IPS DF 4.7 (cell line): Measurements from ENCODE around the gene SLC39A9.
"Not testable (repeated sequence)": the region's sequence is repeated elsewhere in the genome, so short reads cannot be mapped to it uniquely, and the experiment has no call there.

ENCODE experiments used
- DNase-seq: peaks from one replicate; pipeline ENCODE4 v3.0.0-alpha.2; 2013; ENCODE audit warnings: low spot score; ENCODE audit errors: extremely low read depth

The SLC39A9 gene

DNA sequence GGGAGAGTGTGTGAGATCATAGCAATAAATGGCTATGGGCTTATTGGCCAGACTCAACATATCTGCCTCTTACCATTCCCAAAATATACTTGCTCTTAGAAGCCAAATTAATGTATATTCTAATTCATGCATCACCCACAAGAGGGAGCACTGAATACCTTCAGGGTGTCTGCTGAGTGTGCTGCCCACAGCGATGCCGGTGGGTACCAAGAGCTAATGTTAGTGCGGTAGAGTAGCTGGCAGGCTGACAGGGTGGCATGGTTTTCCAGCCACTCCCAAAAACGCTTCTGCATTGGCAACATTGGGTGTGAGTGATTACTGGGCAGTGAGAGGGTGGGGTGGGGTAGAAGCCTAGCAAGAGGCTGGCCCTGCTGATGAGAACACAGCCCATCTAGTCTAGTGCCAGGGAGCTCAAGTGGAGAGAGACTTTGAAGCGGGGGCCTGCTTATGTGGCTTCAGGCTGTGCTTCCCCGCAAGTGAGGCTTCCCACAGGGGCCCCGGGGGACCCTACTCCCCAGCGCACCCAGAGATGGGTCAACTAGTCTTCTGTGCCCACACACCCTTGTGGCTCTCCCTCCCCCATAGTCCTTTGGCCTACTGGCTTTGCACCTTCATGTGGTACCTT lies 76.8 kb downstream of the SLC39A9 start:
- DNase-seq = no peak

DNA sequence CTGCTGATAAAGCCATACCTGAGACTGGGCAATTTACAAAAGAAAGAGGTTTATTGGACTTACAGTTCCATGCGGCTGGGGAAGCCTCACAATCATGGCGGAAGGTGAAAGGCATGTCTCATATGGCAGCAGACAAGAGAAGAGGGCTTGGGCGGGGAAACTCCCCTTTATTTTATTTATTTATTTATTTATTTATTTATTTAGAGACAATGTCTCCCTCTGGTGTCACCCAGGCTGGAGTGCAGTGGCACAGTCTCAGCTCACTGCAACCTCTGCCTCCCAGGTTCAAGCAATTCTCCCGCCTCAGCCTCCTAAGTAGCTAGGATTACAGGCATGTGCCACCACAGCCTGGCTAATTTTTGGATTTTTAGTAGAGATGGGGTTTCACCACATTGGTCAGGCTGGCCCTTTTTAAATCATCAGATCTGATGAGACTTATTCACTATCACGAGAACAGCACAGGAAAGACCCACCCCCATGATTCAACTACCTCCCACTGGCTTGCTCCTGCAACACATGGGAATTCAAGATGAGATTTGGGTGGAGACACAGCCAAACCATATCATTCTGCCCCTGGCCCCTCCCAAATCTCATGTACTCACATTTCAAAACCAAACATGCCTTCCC lies 78.4 kb downstream of the SLC39A9 start:
- not testable (repeated sequence) for DNase-seq

DNA sequence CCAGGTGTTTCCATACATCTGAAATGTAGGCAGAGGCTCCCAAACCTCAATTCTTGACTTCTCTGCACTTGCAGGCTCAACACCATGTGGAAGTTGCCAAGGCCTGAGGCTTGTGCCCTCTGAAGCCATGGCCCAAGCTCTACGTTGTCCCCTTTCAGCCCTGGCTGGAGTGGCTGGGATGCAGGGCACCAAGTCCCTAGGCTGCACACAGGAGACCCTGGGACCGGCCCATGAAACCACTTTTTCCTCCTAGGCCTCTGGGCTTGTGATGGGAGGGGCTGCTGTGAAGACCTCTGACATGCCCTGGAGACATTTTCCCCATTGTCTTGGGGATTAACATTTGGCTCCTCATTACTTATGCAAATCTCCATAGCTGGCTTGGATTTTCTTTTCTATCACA lies 79.6 kb downstream of the SLC39A9 start:
- not testable (repeated sequence) for DNase-seq

DNA sequence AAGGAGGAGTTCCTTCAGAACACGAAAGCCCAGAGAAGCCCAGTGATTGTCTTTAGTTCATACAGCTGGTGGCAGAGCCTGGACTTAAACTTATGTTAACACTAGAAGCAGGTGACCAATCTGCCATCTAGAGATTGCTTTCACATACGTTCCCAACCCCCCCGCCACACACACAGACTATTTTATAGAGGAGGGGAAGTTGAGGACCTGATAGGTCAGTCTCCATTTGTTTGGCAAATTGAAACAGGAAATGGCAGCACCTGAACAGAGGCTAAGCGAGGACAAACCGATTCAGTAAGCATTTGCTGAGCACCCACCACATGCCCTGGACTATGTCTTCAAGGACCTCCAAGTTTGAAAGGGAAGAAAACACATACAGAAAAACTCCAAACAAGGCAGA lies 81.2 kb downstream of the SLC39A9 start:
- DNase-seq = no peak

DNA sequence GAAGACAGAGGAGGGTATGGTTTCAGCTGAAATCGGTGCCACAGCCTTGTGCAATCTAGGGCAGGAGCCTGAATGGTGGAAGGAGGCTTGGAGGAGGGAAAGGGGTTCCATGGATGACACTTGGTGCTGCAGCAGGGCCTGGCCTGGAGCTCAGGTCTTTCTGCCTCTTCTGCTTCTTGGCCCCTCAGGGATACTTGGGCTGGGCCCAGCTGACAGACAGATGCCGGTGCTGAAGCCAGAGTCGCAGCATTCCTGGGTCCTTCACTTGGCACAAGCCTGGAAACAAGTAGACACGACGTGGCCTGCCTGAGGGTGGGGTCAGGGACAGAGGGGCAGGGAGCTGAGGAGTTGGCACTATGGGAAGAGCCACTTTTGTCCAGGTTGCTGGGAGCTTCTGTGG lies 81.6 kb downstream of the SLC39A9 start:
- DNase-seq = no peak

DNA sequence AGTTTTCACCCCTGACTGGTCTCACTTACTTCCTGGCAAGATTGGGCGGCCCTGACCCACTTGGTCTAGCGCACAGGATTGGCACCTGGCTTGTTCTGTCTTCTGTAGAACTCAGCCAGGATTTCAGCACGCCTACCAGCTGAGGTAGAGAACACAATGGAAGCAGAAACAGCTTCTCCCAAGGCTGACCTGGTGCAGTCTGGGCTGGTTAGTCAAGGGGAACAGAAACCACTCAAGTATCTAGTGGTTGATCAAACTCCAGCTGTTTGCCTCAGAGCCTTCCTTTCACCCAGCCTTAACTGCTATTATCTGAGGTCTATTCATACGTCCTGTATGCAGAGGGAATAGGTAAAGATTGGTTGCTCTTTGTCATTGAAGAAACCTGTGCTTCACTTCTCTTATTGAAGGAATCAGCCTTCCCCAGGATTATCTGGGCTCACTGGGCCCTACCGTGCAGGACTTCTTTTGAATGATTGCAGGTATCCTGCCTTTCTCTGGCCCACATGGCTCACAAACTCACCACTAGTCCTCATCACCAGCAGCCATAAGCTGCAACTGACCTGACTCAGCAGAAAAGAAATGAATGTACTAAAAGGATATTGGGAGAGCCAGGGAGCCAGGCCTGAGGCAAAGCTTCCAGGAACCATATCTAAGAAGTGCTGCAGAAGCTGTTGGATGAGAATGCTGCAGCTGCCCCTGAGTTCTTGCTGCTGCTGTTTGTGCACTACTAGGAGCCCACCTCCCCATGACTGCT lies 83.5 kb downstream of the SLC39A9 start:
- DNase-seq = no peak

DNA sequence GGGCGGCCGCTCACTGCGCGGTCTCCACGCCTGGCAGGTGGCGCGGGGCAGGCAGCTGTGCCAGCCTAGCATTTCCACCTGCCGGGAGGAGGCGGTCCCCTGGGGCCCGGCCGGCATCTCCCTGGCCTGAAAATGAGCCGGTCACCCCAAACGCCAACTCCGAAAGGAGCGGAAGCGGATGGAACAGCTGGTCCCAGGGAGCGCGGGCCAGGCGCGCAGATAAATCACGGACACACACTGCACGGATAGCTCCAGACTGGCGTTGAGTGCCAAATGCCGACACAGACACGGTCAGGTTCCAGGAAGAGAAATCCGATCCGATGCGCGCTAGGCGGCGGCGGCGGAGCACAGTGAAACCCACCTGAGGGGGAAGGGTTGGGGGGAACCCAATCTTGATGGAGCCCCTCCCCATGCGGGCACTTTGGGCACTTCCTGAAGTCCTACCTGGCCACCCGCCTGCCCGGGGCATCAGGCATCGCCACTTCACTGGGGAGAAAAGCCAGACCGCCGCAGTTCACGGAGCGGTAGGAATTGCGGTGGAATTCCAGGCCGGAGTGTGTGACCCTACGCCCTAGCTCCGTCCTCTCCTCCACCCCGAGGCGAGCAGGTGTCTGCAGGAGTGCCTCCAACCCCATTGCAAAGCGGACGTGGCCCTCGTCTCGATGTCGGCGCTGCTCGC lies 85.4 kb downstream of the SLC39A9 start:
- no peak for DNase-seq

DNA sequence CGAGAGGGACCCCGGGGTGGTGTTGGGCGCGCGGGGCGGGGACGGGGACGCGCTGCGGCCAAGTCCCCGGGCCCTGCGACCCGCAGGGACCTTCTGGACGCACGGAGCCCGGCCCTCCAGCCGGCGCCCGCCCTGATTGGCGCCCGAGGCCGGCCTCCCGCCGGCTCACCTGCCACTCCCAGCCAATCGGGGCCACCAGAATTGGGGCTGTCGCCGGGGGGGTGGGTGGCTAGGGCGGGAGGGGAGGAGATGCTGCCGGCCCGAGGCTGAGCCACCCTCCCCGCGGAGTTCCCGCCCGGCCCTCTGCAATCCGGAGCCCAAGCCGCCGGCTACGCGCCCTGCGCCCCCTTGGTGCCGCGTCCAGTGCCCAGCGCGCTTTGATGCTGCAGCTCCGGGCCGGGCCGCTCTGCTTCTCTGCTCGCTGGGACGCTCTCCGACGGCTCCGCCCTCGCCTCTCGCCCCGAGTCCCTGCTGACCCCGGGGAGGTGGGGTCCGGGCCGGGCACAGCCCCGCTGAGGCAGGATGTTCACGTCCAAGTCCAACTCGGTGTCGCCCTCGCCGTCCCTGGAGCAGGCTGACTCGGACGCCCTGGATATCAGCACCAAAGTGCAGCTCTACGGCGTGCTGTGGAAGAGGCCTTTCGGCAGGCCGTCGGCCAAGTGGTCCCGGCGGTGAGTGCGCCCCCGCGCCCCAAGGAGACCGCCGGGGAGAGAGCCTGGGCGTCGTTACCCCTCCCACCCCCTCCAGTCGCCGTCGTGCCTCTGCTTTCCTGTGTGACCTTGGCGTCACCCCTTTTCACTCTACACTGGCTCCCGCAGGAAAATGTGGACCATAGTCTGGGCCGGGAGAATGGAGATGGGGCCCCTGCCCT lies 86.2 kb downstream of the SLC39A9 start, which contains the start of gene PLEKHD1:
TSS of gene PLEKHD1 (plus strand) at position 285 of the 871 bp plus-strand sequence. CDS start at position 523, 238 bp downstream.
- DNase-seq = no peak

DNA sequence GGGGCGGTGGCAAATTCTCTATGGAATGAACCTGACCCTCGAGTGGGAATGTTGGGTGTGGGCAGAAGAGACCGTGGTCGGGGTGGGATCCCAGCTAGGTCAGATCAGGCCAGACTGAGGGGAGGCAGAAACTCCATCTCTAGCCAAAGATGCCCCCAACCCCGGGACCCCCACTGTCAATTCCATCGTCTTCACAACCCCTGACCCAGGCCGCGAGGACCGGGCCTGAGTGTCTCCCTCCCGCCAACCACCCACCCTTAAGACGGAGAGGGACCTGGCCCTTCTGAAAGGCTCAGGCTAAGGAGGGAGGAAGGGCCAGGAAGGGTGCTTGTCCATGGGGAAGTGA lies 86.8 kb downstream of the SLC39A9 start:
- no peak for DNase-seq

DNA sequence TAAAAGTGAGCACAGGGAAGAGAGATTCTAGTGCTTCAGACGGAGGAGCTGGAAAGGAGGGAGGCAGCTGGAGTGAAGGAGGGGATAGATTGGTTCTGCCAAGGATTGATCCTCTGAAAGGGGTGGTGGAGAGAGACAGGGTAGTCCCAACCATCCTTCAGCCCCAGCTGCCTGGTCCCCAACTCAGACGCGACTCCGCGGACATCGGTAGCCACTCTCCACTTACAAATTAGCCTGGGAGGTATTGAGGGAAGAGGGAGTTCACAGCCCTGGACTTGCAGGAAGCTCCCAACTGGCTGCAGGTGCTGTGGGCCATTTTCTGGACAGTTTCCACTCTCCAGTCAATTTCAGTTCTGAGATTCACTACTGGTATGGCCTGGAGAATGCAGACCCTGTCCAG lies 87.2 kb downstream of the SLC39A9 start:
- DNase-seq = no peak

DNA sequence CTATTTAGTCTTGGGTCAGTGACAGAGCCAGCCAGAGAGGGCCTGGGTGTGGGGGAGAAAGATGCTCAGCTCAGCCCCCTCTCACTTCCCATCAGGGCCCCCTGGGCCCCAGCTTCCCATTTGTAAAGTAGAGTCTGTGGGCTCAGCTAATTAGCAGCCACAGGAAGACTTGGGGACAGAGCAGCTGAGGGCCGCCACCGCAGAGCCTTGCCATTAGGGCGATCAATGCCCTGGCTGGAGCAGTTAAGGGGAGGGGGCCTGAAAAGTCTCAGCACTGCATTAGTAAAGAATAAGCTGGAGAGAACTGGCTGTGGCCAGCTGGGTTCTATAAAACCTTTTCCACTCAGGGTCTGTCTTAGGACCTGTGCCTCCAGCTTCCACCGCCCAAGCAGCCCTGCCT lies 88.7 kb downstream of the SLC39A9 start:
- DNase-seq = no peak

DNA sequence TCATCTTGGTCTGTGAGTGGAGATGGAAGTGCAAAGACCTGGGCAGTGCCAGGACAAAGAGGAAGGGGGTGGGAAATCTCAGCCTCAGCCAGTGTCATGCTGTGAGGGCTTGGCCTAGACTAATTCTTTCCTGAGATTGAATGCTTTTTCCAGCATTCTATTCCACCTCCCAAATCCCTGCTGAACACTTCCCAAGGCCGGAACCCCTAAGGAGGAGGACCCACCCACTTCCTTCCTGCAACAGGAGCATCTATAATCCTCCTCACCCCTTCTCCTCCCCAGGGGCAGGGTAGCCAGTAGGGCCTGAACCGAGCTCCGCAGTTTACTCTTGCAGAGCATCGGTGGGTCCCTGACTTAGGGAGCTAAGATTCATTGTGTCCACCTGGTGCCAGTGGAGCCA lies 89.3 kb downstream of the SLC39A9 start:
- DNase-seq = no peak

DNA sequence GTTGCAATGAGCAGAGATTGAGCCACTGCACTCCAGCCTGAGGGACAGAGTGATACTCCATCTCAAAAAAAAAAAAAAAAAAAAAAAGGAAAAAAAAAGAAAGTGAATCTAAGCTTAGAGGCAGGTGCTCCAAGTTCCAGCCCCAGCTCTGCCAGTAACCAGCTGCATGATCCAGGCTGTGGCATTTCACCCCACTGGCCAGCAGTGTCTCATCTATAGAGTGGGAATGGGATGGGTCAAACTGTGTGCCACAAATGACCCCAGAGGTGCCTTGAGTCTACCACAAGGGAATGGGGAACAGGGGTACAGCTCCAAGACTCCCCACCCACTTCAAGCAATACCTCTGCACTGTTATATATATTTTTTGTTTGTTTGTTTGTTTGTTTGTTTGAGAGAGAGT lies 91.0 kb downstream of the SLC39A9 start:
- DNase-seq = no peak

DNA sequence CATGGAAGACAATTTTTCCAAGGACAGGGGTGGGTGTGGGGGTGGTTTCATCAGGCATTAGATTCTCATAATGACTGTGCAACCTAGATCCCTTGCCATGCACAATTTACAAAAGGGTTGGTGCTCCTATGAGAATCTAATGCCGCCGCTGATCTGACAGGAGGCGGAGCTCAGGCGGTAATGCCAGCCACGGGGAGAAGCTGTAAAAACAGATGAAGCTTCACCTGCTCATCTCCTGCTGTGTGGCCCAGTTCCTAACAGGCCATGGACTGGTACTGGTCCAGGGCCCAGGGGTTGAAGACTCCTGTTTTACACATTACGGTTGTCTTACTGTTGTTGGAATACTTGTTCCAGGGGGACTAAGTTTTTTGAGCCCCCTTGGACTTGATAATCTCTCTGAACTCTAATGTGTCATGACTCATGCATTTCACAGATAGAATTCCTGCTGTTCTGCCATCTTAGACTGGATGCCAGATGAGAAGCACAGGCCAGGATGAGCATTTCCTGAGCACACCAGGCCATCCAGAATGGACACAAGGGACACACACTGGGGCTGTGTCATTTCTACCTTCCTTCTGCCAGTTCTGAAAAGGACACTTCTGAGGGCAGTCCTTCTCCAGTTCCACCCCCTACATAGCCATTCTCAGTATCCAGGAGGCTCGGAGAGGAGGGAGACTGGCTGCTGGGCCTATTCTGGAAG lies 91.9 kb downstream of the SLC39A9 start:
- no peak for DNase-seq

DNA sequence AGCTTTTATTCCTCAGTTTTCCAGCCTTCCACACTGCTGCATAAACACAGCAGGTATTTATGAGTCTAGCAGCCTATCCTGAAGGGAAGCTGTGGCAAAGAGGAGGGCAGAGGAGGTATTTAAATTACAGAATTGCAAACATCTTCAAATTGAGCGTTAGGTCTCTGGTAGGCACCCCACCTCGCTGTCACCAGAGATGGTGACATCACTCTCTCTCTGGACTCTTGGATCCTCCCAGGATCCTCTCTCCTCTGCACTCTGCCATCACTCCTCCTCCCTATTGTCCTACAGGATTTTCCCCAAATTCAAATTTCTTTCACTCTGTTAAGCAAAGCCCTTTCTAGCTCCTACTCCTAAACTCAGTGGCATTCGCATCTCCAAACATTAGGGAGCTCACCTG lies 92.7 kb downstream of the SLC39A9 start:
- no peak for DNase-seq

DNA sequence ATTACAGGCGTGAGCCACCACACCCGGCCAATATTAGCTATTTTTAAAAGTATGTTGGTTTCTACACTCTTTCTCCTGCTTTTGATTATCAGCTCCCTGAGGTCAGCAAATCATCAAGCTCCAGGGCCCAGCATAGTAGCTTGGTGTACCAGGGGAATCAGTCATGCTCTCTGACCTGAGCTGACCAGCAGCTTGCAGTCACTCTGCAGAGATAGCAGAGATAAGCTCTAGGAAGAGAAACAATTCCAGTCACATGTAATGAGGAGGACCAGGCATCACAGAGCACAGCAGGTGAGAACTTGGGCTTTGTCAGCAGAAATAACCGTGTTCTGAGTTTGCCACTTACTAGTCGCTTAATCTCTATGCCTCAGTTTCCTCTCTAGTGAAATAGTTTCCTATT lies 94.5 kb downstream of the SLC39A9 start:
- no peak for DNase-seq

DNA sequence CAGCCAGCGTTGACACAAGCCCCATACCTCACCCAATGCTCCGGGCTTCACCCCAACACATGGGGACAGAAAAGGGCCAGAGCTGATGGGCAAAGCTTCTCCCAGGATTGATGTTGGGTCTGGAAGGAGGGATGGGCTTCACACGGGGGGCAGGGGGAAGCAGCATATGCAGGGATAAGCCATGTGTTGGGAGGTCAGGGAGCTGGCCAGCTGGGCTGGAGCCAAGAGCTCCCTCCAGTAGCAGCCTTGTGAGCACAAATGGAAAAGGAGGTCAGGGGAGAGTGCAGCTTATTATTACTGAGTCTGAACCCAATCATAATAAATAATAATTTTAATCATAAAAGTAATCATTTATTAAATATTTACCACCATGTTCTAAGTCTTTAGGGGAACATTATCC lies 95.3 kb downstream of the SLC39A9 start:
- no peak for DNase-seq

DNA sequence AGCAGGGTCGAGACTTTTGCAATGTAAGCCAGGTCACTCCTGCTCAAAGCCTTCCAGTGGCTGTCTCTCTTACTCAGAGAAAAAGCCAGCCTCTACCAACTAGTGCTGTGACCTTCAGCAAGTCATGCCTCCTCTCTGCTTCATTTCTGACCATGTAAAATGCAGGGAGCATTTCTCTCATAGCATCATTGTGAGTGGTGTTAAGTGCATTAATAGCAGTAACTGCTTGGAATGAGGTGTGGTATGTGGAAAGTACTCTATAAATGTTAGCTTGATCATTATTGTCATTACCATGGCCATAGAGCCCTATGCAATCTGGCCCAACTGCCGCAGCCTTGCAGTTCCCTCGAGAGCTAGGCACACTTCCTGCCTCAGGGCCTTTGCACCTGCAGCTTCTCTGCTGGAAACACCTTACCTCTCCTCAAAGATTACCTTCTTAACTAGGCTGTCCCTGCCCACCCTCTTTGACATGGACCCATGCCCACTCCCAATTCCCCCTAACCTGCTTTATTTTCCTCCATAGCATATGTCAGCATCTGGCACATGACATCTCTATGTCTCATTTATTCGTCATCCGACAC lies 96.9 kb downstream of the SLC39A9 start:
- no peak for DNase-seq

DNA sequence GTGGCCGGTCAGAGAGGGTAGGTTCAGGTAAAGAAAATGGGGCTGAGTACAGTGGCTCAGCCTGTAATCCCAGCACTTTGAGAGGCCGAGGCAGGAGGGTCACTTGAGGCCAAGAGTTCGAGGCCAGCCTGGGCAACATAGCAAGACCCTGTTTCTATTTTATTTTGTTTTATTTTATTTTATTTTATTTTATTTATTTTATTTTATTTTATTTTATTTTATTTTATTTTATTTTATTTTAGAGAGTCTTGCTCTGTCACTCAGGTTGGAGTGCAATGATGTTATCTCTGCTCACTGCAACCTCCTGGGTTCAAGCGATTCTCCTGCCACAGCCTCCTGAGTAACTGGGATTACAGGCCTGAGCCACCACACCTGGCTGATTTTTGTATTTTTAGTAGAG lies 99.4 kb downstream of the SLC39A9 start:
- not testable (repeated sequence) for DNase-seq

DNA sequence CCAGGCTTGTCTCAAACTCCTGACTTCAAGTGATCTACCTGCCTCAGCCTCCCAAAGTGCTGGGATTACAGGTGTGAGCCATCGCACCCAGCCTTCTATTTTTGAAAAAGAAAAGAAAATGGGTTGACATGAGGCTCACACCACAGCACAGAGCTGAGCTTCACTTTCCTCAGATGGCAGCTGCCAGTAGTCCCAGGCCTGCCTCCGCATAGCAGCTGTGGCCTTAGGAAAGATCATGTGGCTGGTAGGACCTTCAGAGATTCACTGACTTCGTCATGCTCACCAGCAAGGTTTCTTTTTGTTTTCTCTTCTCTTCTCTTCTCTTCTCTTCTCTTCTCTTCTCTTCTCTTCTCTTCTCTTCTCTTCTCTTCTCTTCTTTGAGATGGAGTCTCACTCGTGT lies 99.8 kb downstream of the SLC39A9 start:
- not testable (repeated sequence) for DNase-seq
